Measurements from ENCODE around the gene CCDC170.

DNA sequence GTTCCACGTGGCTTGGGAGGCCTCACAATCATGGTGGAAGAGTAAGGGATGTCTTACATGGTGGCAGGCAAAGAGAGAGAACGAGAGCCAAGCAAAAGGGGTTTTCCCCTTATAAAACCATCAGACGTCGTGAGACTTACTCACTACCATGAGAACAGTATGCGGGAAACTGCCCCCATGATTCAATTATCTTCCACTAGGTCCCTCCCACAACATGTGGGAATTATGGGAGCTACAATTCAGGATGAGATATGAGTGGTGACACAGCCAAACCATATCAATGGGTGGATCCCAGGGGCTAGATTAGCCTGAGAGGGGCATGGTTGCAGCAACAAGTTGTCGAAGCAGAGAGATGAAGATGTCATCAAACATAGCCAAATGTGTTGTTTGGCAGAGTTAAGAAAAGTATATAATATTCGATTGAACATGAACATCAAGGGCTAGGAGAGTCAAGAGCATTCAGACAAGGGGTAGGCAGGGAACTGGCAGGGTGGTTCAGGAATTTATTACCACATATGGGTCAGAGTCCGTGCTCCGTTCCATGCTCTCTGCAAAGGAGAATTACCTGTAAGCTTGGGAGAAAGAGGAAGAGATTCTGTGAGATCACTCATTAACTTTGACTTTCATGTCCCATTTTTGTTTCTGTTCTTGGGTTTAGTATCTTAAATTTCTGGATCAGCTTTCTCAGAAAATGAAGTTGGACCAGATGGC, 98.8 kb downstream of the CCDC170 start:
- TF ChIP-seq POLR2AphosphoS5 (IDR thresholded peaks at IDR 0.05; ENCODE audit: borderline replicate concordance, low read depth, low read length) = no peak
- no peak for TF ChIP-seq FOXP2 (optimal IDR thresholded peaks at IDR 0.05; ENCODE audit: control extremely low read depth, extremely low read length, insufficient read depth)
